ENCODE measurements around the gene CABP7.

DNA sequence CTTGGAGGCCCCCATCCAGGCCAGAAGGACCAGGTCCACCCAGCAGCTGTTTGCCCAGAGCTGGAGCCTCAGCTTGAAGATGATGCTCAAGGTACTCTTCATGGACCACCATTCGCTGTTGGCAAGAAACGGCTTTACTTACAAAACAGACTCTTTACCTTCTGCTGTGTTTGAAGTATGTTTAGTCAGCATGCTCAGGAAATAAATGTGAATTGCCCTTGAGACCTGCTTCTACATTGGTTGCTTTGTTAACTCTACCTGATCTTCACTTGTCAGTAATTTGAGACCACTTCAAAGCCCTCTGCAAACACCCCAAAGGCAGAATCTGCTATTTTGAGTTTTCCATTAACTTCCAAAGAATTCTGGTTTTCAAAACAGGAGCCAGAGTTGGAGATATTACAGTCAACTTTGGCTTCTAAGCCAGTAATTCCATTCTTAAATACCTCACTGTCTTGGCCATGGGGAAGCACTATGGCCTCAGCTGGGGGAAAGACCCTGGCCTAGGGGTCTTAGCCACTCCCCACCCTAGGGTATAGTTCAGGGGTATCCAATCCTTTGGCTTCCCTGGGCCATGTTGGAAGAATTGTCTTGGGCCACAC is 50.0 kb downstream of the CABP7 start:
- TF ChIP-seq, protein P1, sequence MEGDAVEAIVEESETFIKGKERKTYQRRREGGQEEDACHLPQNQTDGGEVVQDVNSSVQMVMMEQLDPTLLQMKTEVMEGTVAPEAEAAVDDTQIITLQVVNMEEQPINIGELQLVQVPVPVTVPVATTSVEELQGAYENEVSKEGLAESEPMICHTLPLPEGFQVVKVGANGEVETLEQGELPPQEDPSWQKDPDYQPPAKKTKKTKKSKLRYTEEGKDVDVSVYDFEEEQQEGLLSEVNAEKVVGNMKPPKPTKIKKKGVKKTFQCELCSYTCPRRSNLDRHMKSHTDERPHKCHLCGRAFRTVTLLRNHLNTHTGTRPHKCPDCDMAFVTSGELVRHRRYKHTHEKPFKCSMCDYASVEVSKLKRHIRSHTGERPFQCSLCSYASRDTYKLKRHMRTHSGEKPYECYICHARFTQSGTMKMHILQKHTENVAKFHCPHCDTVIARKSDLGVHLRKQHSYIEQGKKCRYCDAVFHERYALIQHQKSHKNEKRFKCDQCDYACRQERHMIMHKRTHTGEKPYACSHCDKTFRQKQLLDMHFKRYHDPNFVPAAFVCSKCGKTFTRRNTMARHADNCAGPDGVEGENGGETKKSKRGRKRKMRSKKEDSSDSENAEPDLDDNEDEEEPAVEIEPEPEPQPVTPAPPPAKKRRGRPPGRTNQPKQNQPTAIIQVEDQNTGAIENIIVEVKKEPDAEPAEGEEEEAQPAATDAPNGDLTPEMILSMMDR (IDR thresholded peaks at IDR 0.05), result no peak
- no peak for TF ChIP-seq POLR2A (IDR thresholded peaks at IDR 0.05)
